COLO829 (cell line): Measurements from ENCODE around the gene KCNQ1.

Source experiments
- DNase-seq: peaks from one replicate; pipeline ENCODE4 v3.0.0; 2012; ENCODE audit warnings: low spot score

KCNQ1 gene

GRCh38 chr11:2732940-2733628 is 288.3 kb downstream of the KCNQ1 start:
- no peak for DNase-seq

- DNase-seq, result no peak
These were observed 289.6 kb downstream of the KCNQ1 start for GRCh38 chr11:2734181-2735052.

- no peak for DNase-seq
These were observed 290.3 kb downstream of the KCNQ1 start for GRCh38 chr11:2735053-2735589.

- no peak for DNase-seq
These were observed 291.9 kb downstream of the KCNQ1 start for GRCh38 chr11:2736577-2737225.

- DNase-seq, result no peak
These were observed 292.4 kb downstream of the KCNQ1 start for GRCh38 chr11:2737226-2737590.

- DNase-seq, result no peak
These were observed 293.1 kb downstream of the KCNQ1 start for GRCh38 chr11:2737866-2738265.

GRCh38 chr11:2738551-2739431 is 294.0 kb downstream of the KCNQ1 start:
- no peak for DNase-seq

- no peak for DNase-seq
These were observed 294.9 kb downstream of the KCNQ1 start for GRCh38 chr11:2739531-2740274.

GRCh38 chr11:2740275-2740940 is 295.6 kb downstream of the KCNQ1 start:
- DNase-seq, result no peak

GRCh38 chr11:2741006-2741376 is 296.2 kb downstream of the KCNQ1 start:
- no peak for DNase-seq

- DNase-seq, result no peak
These were observed 296.7 kb downstream of the KCNQ1 start for GRCh38 chr11:2741377-2742131.

GRCh38 chr11:2742201-2742600 is 297.4 kb downstream of the KCNQ1 start:
- DNase-seq, result no peak

GRCh38 chr11:2742611-2743426 is 298.0 kb downstream of the KCNQ1 start:
- no peak for DNase-seq

GRCh38 chr11:2743427-2744110 is 298.8 kb downstream of the KCNQ1 start:
- DNase-seq, result no peak

- DNase-seq, result no peak
These were observed 299.4 kb downstream of the KCNQ1 start for GRCh38 chr11:2744166-2744565.

GRCh38 chr11:2745511-2745910 is 300.7 kb downstream of the KCNQ1 start:
- DNase-seq, result no peak

GRCh38 chr11:2746401-2747247 is 301.8 kb downstream of the KCNQ1 start:
- no peak for DNase-seq
